Lower leg skin (tissue), 4 donors: Measurements from ENCODE around the gene APOBEC3B. TPM values are rescaled to one million over a fixed set of nuclear protein-coding genes. Genes with fewer than 3 reads are reported as not detected.

Source experiments
- DNase-seq, 2 donors: peaks; one replicate each; pipeline ENCODE4 v3.0.0-alpha.2; 2019; ENCODE audit warnings: low spot score in 2 of 2
- H3K4me3 ChIP-seq: fragments of 200-600 bp; sonication (generic); 2 replicates; pipeline ENCODE4 v1.5.1; 2017; ENCODE audit warnings: mild to moderate bottlenecking, low read depth; ENCODE audit not compliant: poor library complexity, severe bottlenecking
- POLR2A ChIP-seq, 2 donors: fragments of 450-650 bp; IDR thresholded peaks; one replicate each; pipeline ENCODE4 v1.6.1; 2016 to 2017; ENCODE audit warnings: antibody characterized with exemption in 2 of 2, mild to moderate bottlenecking in 1 of 2, moderate library complexity in 1 of 2
- WGBS, 2 donors: methylation state at CpG; one replicate each; pipeline ENCODE4 v1.1.5; 2018; 5-methylcytosine and 5-hydroxymethylcytosine counted together
- intact Hi-C: fragments of 100-400 bp; cut with DNase I; formaldehyde crosslinking; loops from one replicate; pipeline ENCODE4 v1.15.0; 2023; ENCODE audit warnings: low total_unique reads
- total RNA-seq, 4 donors: library from RNA; depleted of rRNA; stranded (reverse); fragments of >200 nt; gene quantifications; one replicate each; pipeline ENCODE4 v1.1.0, GENCODE V29; 2016
- TF ChIP-seq, protein P1 (sequence below), 3 donors: fragments of 450-650 bp; IDR thresholded peaks; one replicate each; pipeline ENCODE4 v1.5.1; 2016; ENCODE audit warnings: antibody characterized with exemption in 3 of 3, mild to moderate bottlenecking in 3 of 3, moderate library complexity in 2 of 3

The APOBEC3B gene
- 1 to 10 TPM in 1 of 4 donors, under 1 TPM in 2, not detected in 1; 0.15 to 2.4 (median 0.21) TPM for total RNA-seq

GRCh38 chr22:38981992-38982927 is at the start of gene APOBEC3B:
TSS of gene APOBEC3B (plus strand) at chr22:38982347. CDS start at chr22:38982454, 107 bp downstream.
- DNase-seq, result peak; percentile 89 to 95
- WGBS, 2 donors, result 7% methylated on average over 16 of the region's 16 CpGs; no CpG with 5 or more reads in 1 of the 2 donors
- peak within 1 kb of the TSS; percentile 25 for H3K4me3 ChIP-seq
- TF ChIP-seq POLR2A (IDR thresholded peaks at IDR 0.05), result no peak
- TF ChIP-seq, protein P1, sequence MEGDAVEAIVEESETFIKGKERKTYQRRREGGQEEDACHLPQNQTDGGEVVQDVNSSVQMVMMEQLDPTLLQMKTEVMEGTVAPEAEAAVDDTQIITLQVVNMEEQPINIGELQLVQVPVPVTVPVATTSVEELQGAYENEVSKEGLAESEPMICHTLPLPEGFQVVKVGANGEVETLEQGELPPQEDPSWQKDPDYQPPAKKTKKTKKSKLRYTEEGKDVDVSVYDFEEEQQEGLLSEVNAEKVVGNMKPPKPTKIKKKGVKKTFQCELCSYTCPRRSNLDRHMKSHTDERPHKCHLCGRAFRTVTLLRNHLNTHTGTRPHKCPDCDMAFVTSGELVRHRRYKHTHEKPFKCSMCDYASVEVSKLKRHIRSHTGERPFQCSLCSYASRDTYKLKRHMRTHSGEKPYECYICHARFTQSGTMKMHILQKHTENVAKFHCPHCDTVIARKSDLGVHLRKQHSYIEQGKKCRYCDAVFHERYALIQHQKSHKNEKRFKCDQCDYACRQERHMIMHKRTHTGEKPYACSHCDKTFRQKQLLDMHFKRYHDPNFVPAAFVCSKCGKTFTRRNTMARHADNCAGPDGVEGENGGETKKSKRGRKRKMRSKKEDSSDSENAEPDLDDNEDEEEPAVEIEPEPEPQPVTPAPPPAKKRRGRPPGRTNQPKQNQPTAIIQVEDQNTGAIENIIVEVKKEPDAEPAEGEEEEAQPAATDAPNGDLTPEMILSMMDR (IDR thresholded peaks at IDR 0.05), result no peak
- intact Hi-C loops, result no loop called here

DNA sequence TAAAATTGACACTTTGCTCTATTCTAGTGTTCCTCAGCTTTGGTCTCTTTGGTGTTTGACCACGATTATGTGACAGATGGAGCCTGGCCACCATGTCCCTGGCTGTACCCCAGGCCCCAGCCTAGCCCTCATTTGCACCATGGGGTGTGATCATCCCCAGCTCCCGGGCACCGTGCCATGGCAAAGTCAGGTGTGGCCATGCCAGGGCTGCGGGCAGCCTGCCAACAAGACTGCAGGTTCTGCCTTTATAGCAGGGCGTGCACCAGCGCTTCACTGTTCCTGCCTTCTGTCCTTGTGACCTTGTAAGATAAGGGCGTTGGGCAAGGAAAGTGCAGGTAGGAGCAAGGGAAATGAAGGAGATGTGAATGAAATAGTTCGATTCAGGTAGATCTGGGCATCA is 47.1 kb upstream of the APOBEC3B start:
- peak; percentile 82 to 95 for DNase-seq
- intact Hi-C loops, result no loop called here
- WGBS, 2 donors, result 42% methylated on average over 8 of the region's 8 CpGs
- TF ChIP-seq, protein P1 (IDR thresholded peaks at IDR 0.05), result no peak
- TF ChIP-seq POLR2A (IDR thresholded peaks at IDR 0.05), result no peak
- H3K4me3 ChIP-seq, result no peak overlapping the region

- intact Hi-C loops, result no loop called here
- TF ChIP-seq POLR2A (IDR thresholded peaks at IDR 0.05), result no peak
- TF ChIP-seq, protein P1 (IDR thresholded peaks at IDR 0.05), result no peak
- DNase-seq, result peak in 1 of 2 donors; percentile 34
- WGBS, 2 donors, result 87 to 91% methylated on average over 13 of the region's 13 CpGs
- no peak overlapping the region for H3K4me3 ChIP-seq
Observed at GRCh38 chr22:38935616-38936015, 46.5 kb upstream of the APOBEC3B start.

GRCh38 chr22:38936562-38936961 is 45.6 kb upstream of the APOBEC3B start:
- intact Hi-C loops, result no loop called here
- no peak overlapping the region for H3K4me3 ChIP-seq
- WGBS, 2 donors, result 91 to 95% methylated on average over 17 of the region's 17 CpGs
- TF ChIP-seq, protein P1 (IDR thresholded peaks at IDR 0.05), result no peak
- TF ChIP-seq POLR2A (IDR thresholded peaks at IDR 0.05), result no peak
- DNase-seq, result peak in 1 of 2 donors; percentile 14

GRCh38 chr22:38937036-38937435 is 45.1 kb upstream of the APOBEC3B start:
- TF ChIP-seq, protein P1 (IDR thresholded peaks at IDR 0.05), result no peak
- TF ChIP-seq POLR2A (IDR thresholded peaks at IDR 0.05), result no peak
- no peak overlapping the region for H3K4me3 ChIP-seq
- WGBS, 2 donors, result 94 to 98% methylated on average over 4 of the region's 4 CpGs
- DNase-seq, result peak in 1 of 2 donors; percentile 53
- intact Hi-C loops, result no loop called here
